GM23338 (cell line): ENCODE data around the gene UGT1A10. TPM values are rescaled to one million over a fixed set of nuclear protein-coding genes. Genes with fewer than 3 reads are reported as not detected.
"Not testable (repeated sequence)": the region's sequence is repeated elsewhere in the genome, so short reads cannot be mapped to it uniquely, and the experiment has no call there.

Source experiments
- ATAC-seq: fragments of 200-7000 bp; cut with Tn5 transposase; 3 replicates; pipeline ENCODE4 v1.9.1; 2020
- DNase-seq: peaks from one replicate; pipeline ENCODE4 v3.0.0-alpha.2; 2015; ENCODE audit warnings: low spot score
- H2AFZ ChIP-seq: fragments of 200-600 bp; sonication (generic); 2 replicates; pipeline ENCODE4 v1.8.0; 2016; ENCODE audit warnings: antibody characterized with exemption, mild to moderate bottlenecking, moderate library complexity
- H3F3A ChIP-seq: fragments of 200-600 bp; sonication (generic); replicated peaks from 2 replicates; pipeline ENCODE4 v1.8.0; 2017; ENCODE audit warnings: antibody characterized with exemption, mixed run types, low read depth
- H3K27ac ChIP-seq: fragments of 200-600 bp; sonication (generic); 2 replicates; pipeline ENCODE4 v1.6.1; 2016; ENCODE audit warnings: low read depth
- H3K27me3 ChIP-seq: fragments of 200-600 bp; sonication (generic); 2 replicates; pipeline ENCODE4 v1.8.0; 2016; ENCODE audit warnings: mild to moderate bottlenecking, mixed run types, moderate library complexity; ENCODE audit not compliant: insufficient read depth
- H3K36me3 ChIP-seq: fragments of 200-600 bp; sonication (generic); 2 replicates; pipeline ENCODE4 v1.8.0; 2016; ENCODE audit warnings: mild to moderate bottlenecking; ENCODE audit not compliant: insufficient read depth
- H3K4me1 ChIP-seq: fragments of 200-600 bp; sonication (generic); 2 replicates; pipeline ENCODE4 v1.8.0; 2016; ENCODE audit warnings: mild to moderate bottlenecking, moderate library complexity; ENCODE audit not compliant: insufficient read depth
- H3K4me2 ChIP-seq: fragments of 200-600 bp; sonication (generic); 2 replicates; pipeline ENCODE4 v1.7.1; 2017; ENCODE audit warnings: mixed run types
- H3K4me3 ChIP-seq: fragments of 200-600 bp; sonication (generic); 2 replicates; pipeline ENCODE4 v1.6.1; 2016; ENCODE audit warnings: mixed run types
- H3K79me2 ChIP-seq: fragments of 200-600 bp; sonication (generic); replicated peaks from 2 replicates; pipeline ENCODE4 v1.8.0; 2017; ENCODE audit warnings: mild to moderate bottlenecking; ENCODE audit not compliant: insufficient read depth
- H3K9me2 ChIP-seq: fragments of 200-600 bp; sonication (generic); 2 replicates; pipeline ENCODE4 v1.8.0; 2017; ENCODE audit not compliant: insufficient read depth
- H4K20me1 ChIP-seq: fragments of 200-600 bp; sonication (generic); replicated peaks from 2 replicates; pipeline ENCODE4 v1.8.0; 2017; ENCODE audit warnings: mild to moderate bottlenecking; ENCODE audit not compliant: insufficient read depth
- H3K27ac Mint-ChIP-seq: 2 replicates; pipeline ENCODE4 v1.8.0; 2020; ENCODE audit warnings: inconsistent platforms, mild to moderate bottlenecking, moderate library complexity, mixed read lengths
- H3K27me3 Mint-ChIP-seq: 3 replicates; pipeline ENCODE4 v1.8.0; 2022; ENCODE audit warnings: low read depth, mild to moderate bottlenecking, moderate library complexity, mixed read lengths, inconsistent platforms; ENCODE audit not compliant: insufficient read depth, poor library complexity
- H3K36me3 Mint-ChIP-seq: 3 replicates; pipeline ENCODE4 v1.8.0; 2021; ENCODE audit warnings: low read depth, mild to moderate bottlenecking, inconsistent platforms, moderate library complexity, mixed read lengths
- H3K4me1 Mint-ChIP-seq: 3 replicates; pipeline ENCODE4 v1.8.0; 2020; ENCODE audit warnings: mild to moderate bottlenecking, inconsistent platforms, mixed read lengths
- H3K4me3 Mint-ChIP-seq: 3 replicates; pipeline ENCODE4 v1.8.0; 2021; ENCODE audit warnings: moderate library complexity, mild to moderate bottlenecking, inconsistent platforms, mixed read lengths
- H3K9me3 Mint-ChIP-seq: 3 replicates; pipeline ENCODE4 v1.8.0; 2020; ENCODE audit warnings: moderate library complexity, mild to moderate bottlenecking, inconsistent platforms, mixed read lengths
- CREB1 ChIP-seq: fragments of 250-450 bp; sonication (Bioruptor Pico); IDR thresholded peaks from 2 replicates; pipeline ENCODE4 v1.5.0; 2020; ENCODE audit warnings: low read depth, mild to moderate bottlenecking, moderate library complexity
- EZH2 ChIP-seq: fragments of 200-600 bp; sonication (generic); IDR thresholded peaks from one replicate; pipeline ENCODE4 v1.8.0; 2017; ENCODE audit warnings: antibody characterized with exemption, mild to moderate bottlenecking, low read depth; ENCODE audit not compliant: unreplicated experiment
- EZH2phosphoT487 ChIP-seq: fragments of 200-600 bp; sonication (generic); IDR thresholded peaks from one replicate; pipeline ENCODE4 v1.8.1; 2018; ENCODE audit warnings: antibody characterized with exemption; ENCODE audit not compliant: unreplicated experiment
- JUNB ChIP-seq: IDR thresholded peaks from one replicate; pipeline ENCODE4 v1.6.1; 2016; ENCODE audit warnings: antibody characterized with exemption; ENCODE audit not compliant: unreplicated experiment
- POLR2AphosphoS5 ChIP-seq: IDR thresholded peaks from 2 replicates; pipeline ENCODE4 v1.6.1; 2016; ENCODE audit warnings: antibody characterized with exemption, low read depth
- ZNF331 ChIP-seq: fragments of 250-450 bp; sonication (Bioruptor Pico); IDR thresholded peaks from 2 replicates; pipeline ENCODE4 v1.5.0; 2020; ENCODE audit warnings: low read depth, mild to moderate bottlenecking, moderate library complexity
- polyA plus RNA-seq: library from polyadenylated mRNA; unstranded; fragments of >200 nt; fragmentation: Nextera tagmentation; extraction: Ambion mirVana; gene quantifications from 2 replicates; pipeline ENCODE4 v1.2.1, GENCODE V29; 2016
- total RNA-seq: library from RNA; depleted of rRNA; stranded (reverse); fragments of >200 nt; shearing (Covaris generic); gene quantifications from 2 replicates; pipeline ENCODE4 v1.2.3, GENCODE V29; 2014
- TF ChIP-seq, protein P1 (sequence below): IDR thresholded peaks from one replicate; pipeline ENCODE4 v1.6.1; 2018; ENCODE audit warnings: antibody characterized with exemption; ENCODE audit not compliant: unreplicated experiment

The UGT1A10 gene
- total and polyA plus RNA-seq, 2 experiments from 2014 or later: not detected

DNA sequence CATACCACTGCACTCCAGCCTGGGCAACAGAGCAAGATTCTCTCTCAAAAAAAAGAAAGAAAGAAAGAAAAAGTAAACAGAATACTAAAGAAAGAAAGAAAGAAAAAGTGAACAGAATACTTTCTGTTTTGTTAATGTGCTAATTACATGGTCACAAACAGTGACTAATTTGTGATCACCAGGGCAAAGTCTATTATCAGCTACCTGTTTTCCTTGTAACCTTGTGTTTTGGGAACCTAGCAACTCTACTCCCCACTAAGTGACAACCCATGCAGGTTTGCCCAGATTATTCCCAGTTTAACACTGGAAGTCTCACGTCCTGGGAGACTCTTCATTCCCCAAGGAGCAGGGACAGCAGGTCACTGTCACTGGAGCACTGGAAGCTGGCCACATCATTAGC, 18.8 kb downstream of the UGT1A10 start (continued):
- no peak for TF ChIP-seq CREB1 (CRISPR knock-in tag)

DNA sequence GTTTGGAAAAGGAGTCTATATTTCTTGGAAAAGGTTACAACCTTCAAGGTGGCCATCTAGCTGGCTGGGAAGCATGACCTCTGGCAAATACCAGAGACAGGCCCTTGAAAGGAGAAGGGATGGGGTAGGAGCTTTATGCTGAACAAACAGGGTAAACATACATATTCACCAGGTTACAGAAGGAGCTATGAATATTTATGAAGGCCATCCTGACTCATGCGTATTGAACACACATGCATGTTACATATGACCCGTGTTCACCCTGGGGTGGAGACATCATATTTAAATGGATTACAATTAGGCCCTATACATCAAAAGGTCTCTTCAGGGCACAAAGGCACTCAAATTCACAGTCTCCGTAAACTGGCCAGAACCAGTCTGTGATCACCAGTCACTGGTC, 19.7 kb downstream of the UGT1A10 start:
- H2AFZ ChIP-seq, H3K27ac Mint-ChIP-seq, H3K4me1 ChIP-seq, H3K36me3 Mint-ChIP-seq, H3K9me3 Mint-ChIP-seq, ATAC-seq, H3K27ac ChIP-seq, DNase-seq, H3K27me3 Mint-ChIP-seq, H3K4me1 Mint-ChIP-seq, H4K20me1 ChIP-seq, H3K4me3 ChIP-seq, H3K4me2 ChIP-seq, H3K79me2 ChIP-seq, H3K27me3 ChIP-seq, H3K4me3 Mint-ChIP-seq, H3K36me3 ChIP-seq, H3F3A ChIP-seq, H3K9me2 ChIP-seq: not testable (repeated sequence)

DNA sequence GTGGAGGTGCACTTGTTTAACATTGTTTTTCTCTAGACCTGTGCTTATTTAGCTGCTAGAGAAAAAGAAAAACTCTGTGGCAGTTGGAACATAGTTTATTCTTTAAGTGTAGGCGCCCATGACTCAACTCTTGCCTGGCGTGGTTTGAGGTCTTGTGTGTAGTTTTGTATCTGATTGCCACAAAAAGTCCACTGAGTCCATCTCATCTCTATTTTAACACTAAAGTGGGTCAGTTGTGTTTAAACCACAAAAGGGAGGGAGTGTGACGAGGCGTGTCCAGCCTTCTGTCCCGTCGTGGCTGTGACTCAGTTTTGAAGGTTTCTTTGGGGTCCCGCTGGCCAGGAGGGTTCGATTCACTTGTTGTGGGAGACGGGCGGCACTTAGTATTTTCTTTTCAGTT, 20.2 kb downstream of the UGT1A10 start:
- Mint-ChIP-seq H3K27ac (no peak overlapping the region; the same call in 1 of the 2 replicates), H3K4me3 (no peak overlapping the region), H3K27me3 (no peaks in the 10 kb centered on the region), H3K9me3 (no peaks in the 10 kb centered on the region), H3K4me1 (no peaks in the 10 kb centered on the region), H3K36me3 (no peaks in the 10 kb centered on the region)
- Histone ChIP-seq H3K9me2 (no peaks in the 10 kb centered on the region), H3F3A (no peaks in the 10 kb centered on the region), H3K27me3 (no peaks in the 10 kb centered on the region), H4K20me1 (no peaks in the 10 kb centered on the region), H3K4me1 (no peaks in the 10 kb centered on the region), H3K79me2 (no peaks in the 10 kb centered on the region), H3K4me3 (no peak overlapping the region), H3K4me2 (no peak overlapping the region), H3K36me3 (no peaks in the 10 kb centered on the region), H3K27ac (no peak overlapping the region), H2AFZ (no peak overlapping the region)
- ATAC-seq (no peak), DNase-seq (no peak)
- no peak for TF ChIP-seq EZH2
- TF ChIP-seq, protein P1, sequence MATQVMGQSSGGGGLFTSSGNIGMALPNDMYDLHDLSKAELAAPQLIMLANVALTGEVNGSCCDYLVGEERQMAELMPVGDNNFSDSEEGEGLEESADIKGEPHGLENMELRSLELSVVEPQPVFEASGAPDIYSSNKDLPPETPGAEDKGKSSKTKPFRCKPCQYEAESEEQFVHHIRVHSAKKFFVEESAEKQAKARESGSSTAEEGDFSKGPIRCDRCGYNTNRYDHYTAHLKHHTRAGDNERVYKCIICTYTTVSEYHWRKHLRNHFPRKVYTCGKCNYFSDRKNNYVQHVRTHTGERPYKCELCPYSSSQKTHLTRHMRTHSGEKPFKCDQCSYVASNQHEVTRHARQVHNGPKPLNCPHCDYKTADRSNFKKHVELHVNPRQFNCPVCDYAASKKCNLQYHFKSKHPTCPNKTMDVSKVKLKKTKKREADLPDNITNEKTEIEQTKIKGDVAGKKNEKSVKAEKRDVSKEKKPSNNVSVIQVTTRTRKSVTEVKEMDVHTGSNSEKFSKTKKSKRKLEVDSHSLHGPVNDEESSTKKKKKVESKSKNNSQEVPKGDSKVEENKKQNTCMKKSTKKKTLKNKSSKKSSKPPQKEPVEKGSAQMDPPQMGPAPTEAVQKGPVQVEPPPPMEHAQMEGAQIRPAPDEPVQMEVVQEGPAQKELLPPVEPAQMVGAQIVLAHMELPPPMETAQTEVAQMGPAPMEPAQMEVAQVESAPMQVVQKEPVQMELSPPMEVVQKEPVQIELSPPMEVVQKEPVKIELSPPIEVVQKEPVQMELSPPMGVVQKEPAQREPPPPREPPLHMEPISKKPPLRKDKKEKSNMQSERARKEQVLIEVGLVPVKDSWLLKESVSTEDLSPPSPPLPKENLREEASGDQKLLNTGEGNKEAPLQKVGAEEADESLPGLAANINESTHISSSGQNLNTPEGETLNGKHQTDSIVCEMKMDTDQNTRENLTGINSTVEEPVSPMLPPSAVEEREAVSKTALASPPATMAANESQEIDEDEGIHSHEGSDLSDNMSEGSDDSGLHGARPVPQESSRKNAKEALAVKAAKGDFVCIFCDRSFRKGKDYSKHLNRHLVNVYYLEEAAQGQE: no peak

DNA sequence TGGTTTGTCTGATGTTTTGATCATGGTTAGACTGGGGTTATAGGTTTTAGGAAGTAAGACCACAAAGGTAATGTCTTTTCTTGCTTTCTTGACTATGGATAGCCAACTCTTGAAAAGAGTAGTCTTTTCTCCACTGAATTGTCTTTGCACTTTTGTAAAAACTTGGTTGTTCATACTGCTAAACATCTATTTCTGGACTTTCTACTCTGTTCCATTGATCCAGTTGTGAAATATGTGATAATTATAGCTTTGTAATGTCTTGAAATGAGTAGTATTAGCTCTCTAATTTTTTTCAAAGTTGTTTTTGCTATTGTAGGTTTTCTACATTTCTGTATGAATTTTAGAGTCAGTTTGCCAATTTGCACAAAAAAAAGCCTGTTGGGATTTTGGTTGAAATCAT, 22.4 kb downstream of the UGT1A10 start:
- H3K4me3 ChIP-seq: no peak overlapping the region
- no peaks in the 10 kb centered on the region for H3K36me3 Mint-ChIP-seq
- H3K27me3 ChIP-seq: no peaks in the 10 kb centered on the region
- H3K4me1 ChIP-seq: no peaks in the 10 kb centered on the region
- no peak overlapping the region for H3K27ac ChIP-seq
- no peak for DNase-seq
- ATAC-seq: no peak
- no peak overlapping the region for H2AFZ ChIP-seq
- H3K27me3 Mint-ChIP-seq: no peaks in the 10 kb centered on the region
- H3K4me1 Mint-ChIP-seq: no peaks in the 10 kb centered on the region
- H4K20me1 ChIP-seq: no peaks in the 10 kb centered on the region
- no peak overlapping the region for H3K27ac Mint-ChIP-seq
- 0 out of 2 replicates have a peak, but pooled peaks cover 2% of the 10 kb centered on the region for H3K9me2 ChIP-seq
- H3K79me2 ChIP-seq: no peaks in the 10 kb centered on the region
- no peaks in the 10 kb centered on the region for H3K9me3 Mint-ChIP-seq
- H3K4me2 ChIP-seq: no peak overlapping the region
- no peaks in the 10 kb centered on the region for H3F3A ChIP-seq
- no peak overlapping the region for H3K4me3 Mint-ChIP-seq
- H3K36me3 ChIP-seq: no peaks in the 10 kb centered on the region
- no peak for TF ChIP-seq JUNB
- TF ChIP-seq, protein P1: no peak
- no peak for TF ChIP-seq ZNF331 (CRISPR knock-in tag)
- no peak for TF ChIP-seq EZH2phosphoT487
- TF ChIP-seq CREB1 (CRISPR knock-in tag): no peak
- TF ChIP-seq POLR2AphosphoS5: no peak
